ENCODE measurements around the gene ATPAF2.

ATPAF2 gene

GRCh38 chr17:17985153-17985552 lies 53.8 kb downstream of the ATPAF2 start:
- no peak for DNase-seq (ENCODE audit: low read depth)

- DNase-seq (ENCODE audit: low read depth), result no peak
Measured at GRCh38 chr17:17983776-17984175, 55.2 kb downstream of the ATPAF2 start.

GRCh38 chr17:17983376-17983775 lies 55.6 kb downstream of the ATPAF2 start:
- no peak for DNase-seq (ENCODE audit: low read depth)

DNA sequence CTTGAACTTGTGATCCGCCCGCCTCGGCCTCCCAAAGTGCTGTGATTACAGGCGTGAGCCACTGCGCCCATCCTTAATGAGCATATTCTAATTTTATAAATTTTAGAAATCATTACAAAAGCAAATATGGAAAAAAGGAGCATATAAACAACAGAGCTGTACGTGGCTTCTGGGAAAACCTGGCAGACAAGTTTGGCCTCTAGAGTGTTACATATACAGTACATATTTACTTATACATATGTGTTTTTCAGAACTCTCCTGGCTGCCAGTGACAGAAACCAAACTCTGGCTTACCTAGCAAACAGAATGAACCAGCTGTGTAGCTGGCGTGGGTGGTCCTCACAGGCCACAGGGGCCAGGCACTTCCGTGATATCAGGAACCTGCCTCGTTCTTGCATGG lies 56.2 kb downstream of the ATPAF2 start:
- DNase-seq (ENCODE audit: low read depth), result no peak

GRCh38 chr17:17981330-17981729 lies 57.6 kb downstream of the ATPAF2 start:
- no peak for DNase-seq (ENCODE audit: low read depth)

DNA sequence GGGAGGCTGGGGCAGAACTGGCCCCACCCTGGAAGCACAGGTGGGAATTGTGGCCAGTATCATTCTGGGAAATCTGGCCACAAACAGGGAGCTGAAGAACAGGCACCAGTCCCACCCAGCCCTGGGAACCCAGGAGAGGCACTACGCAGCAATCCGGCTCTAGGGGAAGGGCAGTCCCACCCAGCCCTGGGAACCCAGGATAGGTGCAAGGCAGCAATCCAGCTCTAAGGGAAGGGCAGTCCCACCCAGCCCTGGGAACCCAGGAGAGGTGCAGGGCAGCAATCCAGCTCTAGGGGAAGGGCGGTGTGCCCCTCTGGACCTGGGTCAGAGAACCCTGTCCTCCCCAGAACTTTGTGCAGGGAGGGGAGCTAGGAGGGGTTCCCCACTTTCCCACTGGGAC lies 59.2 kb downstream of the ATPAF2 start:
- no peak for DNase-seq (ENCODE audit: low read depth)

- DNase-seq (ENCODE audit: low read depth), result no peak
Measured at GRCh38 chr17:17978481-17979424, 60.2 kb downstream of the ATPAF2 start.

GRCh38 chr17:17976931-17977570 lies 61.9 kb downstream of the ATPAF2 start:
- no peak for DNase-seq (ENCODE audit: low read depth)

GRCh38 chr17:17975436-17975835 lies 63.5 kb downstream of the ATPAF2 start:
- no peak for DNase-seq (ENCODE audit: low read depth)

DNA sequence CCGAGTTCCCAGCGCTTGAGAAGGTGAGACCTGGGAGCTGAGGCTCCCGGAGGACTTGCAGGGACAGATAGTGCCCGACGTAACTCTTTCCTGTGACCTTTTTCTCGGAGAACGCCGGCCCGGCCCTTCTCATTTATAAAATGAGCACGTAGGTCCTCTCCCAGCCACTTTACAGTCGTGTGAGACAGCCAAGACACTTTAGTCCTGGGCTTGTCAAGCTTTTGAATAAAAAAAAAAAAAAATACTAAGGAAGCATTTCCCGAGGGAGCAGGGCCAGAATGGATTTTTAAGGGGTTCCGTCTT lies 66.1 kb downstream of the ATPAF2 start:
- DNase-seq (ENCODE audit: low read depth), result no peak

DNA sequence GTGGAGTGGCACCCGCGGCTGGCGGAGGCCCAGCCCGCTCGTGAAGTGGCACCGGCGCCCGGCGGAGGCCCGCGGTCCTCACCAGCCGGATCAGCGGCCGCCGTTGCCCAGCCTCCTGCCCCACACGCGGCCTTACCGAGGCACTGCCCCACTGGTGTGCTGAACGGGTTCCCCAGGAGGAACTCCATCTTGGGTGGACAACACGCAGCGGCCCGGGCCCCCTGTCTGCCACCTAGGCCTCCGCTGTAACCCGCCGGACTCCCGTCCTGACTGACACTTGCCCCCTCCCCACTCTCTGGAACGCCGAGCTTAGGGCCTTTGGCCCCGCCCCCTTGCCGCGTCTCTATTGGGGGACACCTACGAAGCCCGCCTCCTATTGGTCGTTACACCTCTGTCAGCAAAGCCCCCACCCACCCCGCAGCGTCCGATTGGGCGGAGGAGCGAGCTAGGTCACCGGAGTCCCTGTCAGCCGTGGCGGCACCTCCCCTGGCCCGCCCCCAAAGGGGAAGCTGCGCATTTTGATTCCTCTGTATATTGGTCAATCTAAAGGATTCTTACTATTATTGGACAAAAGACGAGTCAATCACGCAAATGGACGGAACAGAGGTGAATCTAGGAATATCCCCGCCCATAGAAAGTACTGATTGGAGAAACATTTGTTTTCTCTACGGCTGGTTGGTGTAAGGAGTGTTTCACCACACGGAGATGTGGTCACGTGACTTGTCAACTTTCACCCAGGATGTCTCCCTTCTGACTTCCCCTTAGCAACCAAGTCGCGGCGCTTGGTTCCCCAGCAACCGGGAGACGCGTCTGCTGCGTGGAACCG lies 66.6 kb downstream of the ATPAF2 start, which contains the start of the genes DRC3 and TOM1L2:
Gene DRC3, plus strand, starts transcription at position 737 of the 826 bp plus-strand sequence. CDS start 4,737 bp downstream, outside the sequence.
Gene TOM1L2, minus strand, starts transcription at position 275 of the 826 bp plus-strand sequence. Its CDS starts 87 bp downstream, at position 188.
- peak; percentile 100 for DNase-seq (ENCODE audit: low read depth)

DNA sequence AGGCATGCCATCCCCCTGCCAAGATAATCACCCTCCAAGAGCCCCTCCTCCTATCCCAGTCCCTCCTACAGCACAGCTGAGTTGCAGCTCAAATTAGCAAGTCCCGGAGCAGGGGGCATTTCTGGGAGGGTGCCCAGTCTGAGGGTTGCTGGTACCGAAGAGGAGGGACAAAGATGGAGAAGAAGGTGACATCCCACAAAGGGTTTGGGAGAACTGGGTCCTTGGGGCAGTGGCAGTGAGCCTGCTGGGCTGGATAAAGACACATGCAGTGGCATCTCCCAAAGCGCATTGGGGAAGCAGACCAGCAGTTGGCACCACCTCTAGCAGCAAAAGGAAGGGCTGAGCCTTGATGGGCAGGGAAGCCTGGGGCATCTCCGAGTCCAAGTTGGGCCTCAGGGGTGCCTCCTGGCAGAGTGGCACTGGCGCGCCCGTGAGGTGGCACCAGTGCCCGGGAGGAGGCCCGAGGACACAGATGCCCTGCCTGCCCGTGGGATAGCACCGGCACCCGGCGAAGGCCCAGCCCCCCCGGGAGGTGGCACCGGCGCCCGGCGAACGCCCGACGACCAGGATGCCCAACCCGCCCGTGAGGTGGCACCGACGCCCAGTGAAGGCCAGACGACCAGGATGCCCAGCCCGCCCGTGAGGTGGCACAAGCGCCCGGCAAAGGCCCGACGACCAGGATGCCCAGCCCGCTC lies 67.4 kb downstream of the ATPAF2 start:
- DNase-seq (ENCODE audit: low read depth), result peak; percentile 28

GRCh38 chr17:17970699-17971430 lies 68.1 kb downstream of the ATPAF2 start:
- no peak for DNase-seq (ENCODE audit: low read depth)

Measured in ELR (cell line).